Measurements from ENCODE around the gene SDK1.

SDK1 gene

DNA sequence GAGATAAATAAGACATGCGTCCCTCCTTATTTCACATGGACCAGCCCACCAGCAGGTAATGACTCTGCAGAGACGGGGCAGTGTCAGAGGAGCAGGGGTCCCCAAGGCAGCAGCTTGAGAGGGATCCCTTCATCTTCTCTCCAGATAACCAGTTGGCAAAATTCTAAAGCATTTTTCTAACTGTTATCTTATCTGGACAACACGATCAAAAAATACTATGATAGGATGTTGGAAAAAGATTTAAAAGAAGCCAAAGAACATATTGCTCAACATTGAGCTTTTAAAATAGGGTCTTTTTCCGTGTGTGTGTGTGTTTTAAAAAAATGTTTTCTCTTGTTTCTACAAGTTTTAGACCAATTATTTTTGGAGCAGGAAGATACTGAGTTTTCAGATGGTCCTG is 641.2 kb downstream of the SDK1 start:
- TF ChIP-seq, protein P1, sequence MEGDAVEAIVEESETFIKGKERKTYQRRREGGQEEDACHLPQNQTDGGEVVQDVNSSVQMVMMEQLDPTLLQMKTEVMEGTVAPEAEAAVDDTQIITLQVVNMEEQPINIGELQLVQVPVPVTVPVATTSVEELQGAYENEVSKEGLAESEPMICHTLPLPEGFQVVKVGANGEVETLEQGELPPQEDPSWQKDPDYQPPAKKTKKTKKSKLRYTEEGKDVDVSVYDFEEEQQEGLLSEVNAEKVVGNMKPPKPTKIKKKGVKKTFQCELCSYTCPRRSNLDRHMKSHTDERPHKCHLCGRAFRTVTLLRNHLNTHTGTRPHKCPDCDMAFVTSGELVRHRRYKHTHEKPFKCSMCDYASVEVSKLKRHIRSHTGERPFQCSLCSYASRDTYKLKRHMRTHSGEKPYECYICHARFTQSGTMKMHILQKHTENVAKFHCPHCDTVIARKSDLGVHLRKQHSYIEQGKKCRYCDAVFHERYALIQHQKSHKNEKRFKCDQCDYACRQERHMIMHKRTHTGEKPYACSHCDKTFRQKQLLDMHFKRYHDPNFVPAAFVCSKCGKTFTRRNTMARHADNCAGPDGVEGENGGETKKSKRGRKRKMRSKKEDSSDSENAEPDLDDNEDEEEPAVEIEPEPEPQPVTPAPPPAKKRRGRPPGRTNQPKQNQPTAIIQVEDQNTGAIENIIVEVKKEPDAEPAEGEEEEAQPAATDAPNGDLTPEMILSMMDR (conservative IDR thresholded peaks at IDR 0.05), result no peak
- TF ChIP-seq ZFX (IDR thresholded peaks at IDR 0.05), result no peak

DNA sequence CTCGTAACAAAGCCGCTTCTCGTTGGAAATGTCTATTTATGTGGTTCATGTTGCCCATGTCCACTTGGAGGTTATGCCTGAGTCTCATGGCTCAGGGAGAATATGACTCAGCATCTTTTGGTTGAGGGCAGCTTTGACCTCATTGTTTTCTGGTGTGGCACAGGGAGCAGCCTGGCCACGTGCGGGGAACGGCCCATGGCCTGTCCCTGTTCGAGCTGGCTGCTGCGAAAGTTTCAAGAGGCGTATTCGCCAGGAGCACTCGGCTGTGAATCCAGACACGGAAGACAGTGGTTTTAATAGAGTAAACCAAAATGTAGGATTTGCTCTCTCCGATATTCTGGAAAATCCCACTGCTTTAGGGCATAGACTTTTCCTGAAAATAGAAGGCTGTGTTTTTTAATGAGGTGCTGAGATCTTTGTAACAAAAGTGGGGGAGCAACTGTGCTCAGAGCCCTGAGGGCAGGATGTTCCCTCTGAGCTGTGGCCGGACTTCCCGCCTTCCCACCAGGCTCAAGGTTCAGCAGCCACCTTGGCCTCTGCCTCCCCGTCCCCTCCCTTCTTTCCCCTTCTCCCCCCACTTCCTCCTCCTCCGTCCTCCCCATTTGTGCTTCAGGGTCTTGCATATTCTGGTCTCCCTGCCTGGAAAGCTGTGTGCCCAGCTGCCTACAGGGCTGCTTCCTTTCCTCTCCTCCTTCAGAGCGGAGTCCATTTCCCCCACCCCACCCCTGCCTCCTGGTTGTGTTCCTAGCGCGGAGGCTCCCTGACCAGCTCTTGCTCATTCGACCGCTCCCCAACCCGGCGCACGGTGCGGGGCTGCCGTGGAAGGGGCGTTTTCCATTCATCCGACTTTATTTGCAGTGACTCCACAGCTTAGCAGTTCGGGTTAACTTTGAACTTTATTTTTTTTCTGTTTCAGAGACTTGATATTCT is 642.0 kb downstream of the SDK1 start:
- TF ChIP-seq, protein P1 (conservative IDR thresholded peaks at IDR 0.05), result no peak
- no peak for TF ChIP-seq ZFX (IDR thresholded peaks at IDR 0.05)
- no peak overlapping the region for H3K27ac ChIP-seq

More for the DNA sequence above, 641.2 kb downstream of the SDK1 start:
- no peak overlapping the region for H3K27ac ChIP-seq

DNA sequence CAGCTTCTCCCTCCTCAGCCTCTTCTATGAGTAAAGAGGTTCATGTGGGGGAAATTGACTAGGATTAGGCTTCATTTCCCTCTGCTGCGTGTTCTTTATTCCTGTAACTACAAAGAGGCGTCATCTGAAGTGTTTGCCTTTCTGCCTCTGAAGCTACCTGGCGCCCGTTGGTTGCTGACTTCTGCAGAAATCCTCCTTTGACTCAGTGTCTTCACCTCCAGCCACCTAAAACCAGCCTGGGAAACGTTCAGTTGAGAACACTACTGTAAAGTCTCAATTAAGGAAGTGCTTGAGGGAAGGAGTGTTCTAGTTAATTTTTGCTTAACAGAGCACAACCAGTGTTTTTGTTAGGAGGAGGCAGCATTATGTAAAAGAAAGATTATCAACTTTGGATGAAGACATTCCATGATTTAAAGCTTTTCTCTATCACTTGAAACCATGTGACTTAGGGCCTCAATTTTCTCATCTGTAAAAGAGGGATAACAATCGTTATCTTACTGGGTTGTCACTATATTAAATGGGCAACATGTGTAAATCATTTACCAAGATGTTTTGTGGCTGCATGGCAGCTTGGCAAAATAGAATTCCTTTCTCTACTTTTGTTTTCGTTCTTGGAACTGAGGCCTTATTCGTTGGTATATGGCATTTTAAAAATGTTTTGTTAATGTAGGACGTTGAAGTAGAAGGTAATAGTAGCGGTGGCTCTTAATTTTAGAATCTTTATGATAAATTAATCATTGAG is 642.9 kb downstream of the SDK1 start:
- TF ChIP-seq, protein P1 (conservative IDR thresholded peaks at IDR 0.05), result no peak
- TF ChIP-seq ZFX (IDR thresholded peaks at IDR 0.05), result no peak
- no peak overlapping the region for H3K27ac ChIP-seq

DNA sequence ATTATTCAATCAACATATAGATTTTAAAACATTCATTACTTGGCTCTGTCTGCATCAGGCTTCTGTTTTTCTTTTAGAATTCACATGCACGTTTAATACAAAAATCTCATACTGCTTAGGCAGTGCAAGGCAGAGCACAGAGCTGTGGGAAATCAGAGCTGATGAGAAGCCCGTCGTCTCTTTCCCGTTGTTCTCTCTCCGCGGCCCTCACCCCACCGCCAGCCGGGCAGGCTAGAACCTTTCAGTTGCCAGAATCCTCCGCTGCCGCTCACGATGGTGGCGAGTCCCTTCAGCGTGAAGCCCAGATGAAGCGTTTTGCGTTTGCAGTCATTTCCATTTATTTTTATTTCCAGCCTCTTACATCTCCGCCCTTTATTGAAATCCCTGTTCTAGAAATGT is 648.2 kb downstream of the SDK1 start:
- TF ChIP-seq, protein P1 (conservative IDR thresholded peaks at IDR 0.05), result no peak
- TF ChIP-seq ZFX (IDR thresholded peaks at IDR 0.05), result no peak
- H3K27ac ChIP-seq, result no peak overlapping the region

DNA sequence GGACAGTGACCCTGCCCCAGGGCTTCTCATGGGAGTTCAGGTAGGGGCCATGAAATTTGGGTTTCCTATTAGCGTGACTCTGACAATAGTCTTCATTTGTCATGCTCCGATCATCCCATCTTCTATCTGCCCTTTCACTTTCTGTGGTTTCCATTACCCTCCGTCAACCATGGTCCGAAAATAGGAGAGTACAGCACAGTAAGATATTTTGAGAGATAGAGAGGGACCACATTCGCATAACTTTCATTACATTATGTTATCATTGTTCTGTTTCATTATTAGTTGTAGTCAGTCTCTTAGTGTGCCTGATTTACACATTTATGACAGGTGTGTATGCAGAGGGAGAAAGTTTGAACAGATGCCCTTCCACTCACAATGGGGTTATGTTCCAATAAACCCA is 649.2 kb downstream of the SDK1 start:
- H3K27ac ChIP-seq, result no peak overlapping the region
- TF ChIP-seq, protein P1 (conservative IDR thresholded peaks at IDR 0.05), result no peak
- no peak for TF ChIP-seq ZFX (IDR thresholded peaks at IDR 0.05)

DNA sequence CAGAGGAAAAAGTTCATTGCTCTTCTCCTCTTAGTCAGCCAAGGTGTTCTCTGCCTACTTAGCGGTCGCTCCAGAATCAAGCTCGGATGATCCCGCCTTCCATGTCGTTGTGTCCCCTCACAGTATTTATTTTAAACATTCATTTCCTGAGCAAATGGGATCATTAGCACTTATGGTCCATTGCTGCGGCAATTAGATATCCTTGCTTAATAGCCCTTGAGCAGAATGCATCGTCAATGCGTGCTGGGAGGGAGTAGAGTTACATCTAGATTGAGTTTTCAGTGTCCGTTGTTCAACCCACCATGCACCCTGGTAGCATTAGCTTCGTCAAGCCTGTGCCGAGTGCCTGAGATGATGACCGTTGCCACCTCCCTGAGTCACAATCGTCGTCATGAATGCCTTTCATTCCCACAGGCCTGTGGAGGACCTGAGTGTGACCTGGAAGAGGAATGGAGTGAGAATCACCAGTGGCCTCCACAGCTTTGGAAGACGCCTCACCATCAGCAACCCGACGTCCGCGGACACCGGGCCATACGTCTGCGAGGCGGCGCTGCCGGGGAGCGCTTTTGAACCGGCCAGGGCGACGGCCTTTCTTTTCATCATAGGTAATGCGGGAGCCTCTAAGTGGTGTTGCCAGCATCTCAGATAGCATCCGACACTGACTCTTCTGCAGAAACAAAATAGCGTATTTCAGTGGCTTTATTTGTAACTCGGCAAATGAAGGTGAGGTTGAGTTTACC is 650.4 kb downstream of the SDK1 start:
- TF ChIP-seq ZFX (IDR thresholded peaks at IDR 0.05), result no peak
- TF ChIP-seq, protein P1 (conservative IDR thresholded peaks at IDR 0.05), result no peak
- no peak overlapping the region for H3K27ac ChIP-seq
